H1 (cell line): Measurements from ENCODE around the gene SDF2. TPM values are rescaled to one million over a fixed set of nuclear protein-coding genes. Genes with fewer than 3 reads are reported as not detected.

Experiments used
- CHD1 ChIP-seq: IDR thresholded peaks from 2 replicates; pipeline ENCODE4 v1.6.1; 2012; ENCODE audit warnings: low read depth, low read length, improper control_type of control experiment
- polyA plus RNA-seq, 7 experiments: library from polyadenylated mRNA; depleted of rRNA in 3 of 7; stranded (reverse) in 5 of 7; unstranded in 2 of 7; fragments of >200 nt in 5 of 7; fragments of 200-250 nt in 2 of 7; gene quantifications; 1 replicate in 5 of 7; 2 replicates in 1 of 7; 4 replicates in 1 of 7; pipeline versions ENCODE4 v1.2.1 to v1.2.3, GENCODE V29; 2011 to 2013; ENCODE audit warnings: missing spikeins in 2 of 7, mixed read lengths in 2 of 7
- total RNA-seq: library from RNA; stranded (reverse); fragmentation: NEBNext Ultra II Directional; extraction: Animal tissue kit (Norgen Biotek cat#: 25700); gene quantifications from 2 replicates; pipeline ENCODE4 v1.2.1, GENCODE V29; 2021

Gene SDF2
- total and polyA plus RNA-seq, 2 of the 8 experiments (the other 6 are each of a cell fraction or from before 2014, with no cell fraction given), result 44.8 to 65.4 TPM

- TF ChIP-seq CHD1, result no peak
Measured at GRCh38 chr17:28686296-28686695, 24.6 kb upstream of the SDF2 start (continued).
